Fibroblast of mammary gland (primary cell): Measurements from ENCODE around the gene IL2RA.

ENCODE experiments used
- DNase-seq: peaks from one replicate; pipeline ENCODE4 v3.0.0-alpha.2; 2010; ENCODE audit warnings: low read depth
- H3K4me3 ChIP-seq: 2 replicates; pipeline ENCODE4 v1.5.1; 2011; ENCODE audit warnings: low read depth, mild to moderate bottlenecking, low read length, moderate library complexity; ENCODE audit not compliant: control insufficient read depth
- CTCF ChIP-seq: conservative IDR thresholded peaks from 2 replicates; pipeline ENCODE4 v1.5.1; 2011; ENCODE audit warnings: low read depth, low read length, inconsistent platforms; ENCODE audit not compliant: control insufficient read depth, insufficient read depth

The IL2RA gene

GRCh38 chr10:6022660-6023059, 39.5 kb downstream of the IL2RA start:
- no peak for DNase-seq
- no peak for TF ChIP-seq CTCF
- no peak overlapping the region for H3K4me3 ChIP-seq

- DNase-seq: no peak
These were observed 41.3 kb downstream of the IL2RA start for GRCh38 chr10:6020826-6021225.

GRCh38 chr10:6019796-6020195, 42.4 kb downstream of the IL2RA start:
- no peak for TF ChIP-seq CTCF
- no peak overlapping the region for H3K4me3 ChIP-seq
- DNase-seq: no peak

More at GRCh38 chr10:6020826-6021225, 41.3 kb downstream of the IL2RA start:
- H3K4me3 ChIP-seq: no peak overlapping the region
- no peak for TF ChIP-seq CTCF

- DNase-seq: no peak
- H3K4me3 ChIP-seq: no peak overlapping the region
- no peak for TF ChIP-seq CTCF
These were observed 43.0 kb downstream of the IL2RA start for GRCh38 chr10:6019010-6019782.

- H3K4me3 ChIP-seq: no peak overlapping the region
- TF ChIP-seq CTCF: no peak
- peak; percentile 70 for DNase-seq
These were observed 43.7 kb downstream of the IL2RA start for GRCh38 chr10:6018422-6018821.

- no peak for TF ChIP-seq CTCF
- no peak for DNase-seq
- no peak overlapping the region for H3K4me3 ChIP-seq
These were observed 44.3 kb downstream of the IL2RA start for GRCh38 chr10:6017781-6018354.
